Liver (tissue), 3 donors: ENCODE measurements around the gene ZNF768.

Source experiments
- EGR1 ChIP-seq, 2 donors: IDR thresholded peaks; 2 replicates each; pipeline ENCODE4 v1.6.1; 2016 to 2018; ENCODE audit warnings: antibody characterized with exemption in 2 of 2, low read depth in 2 of 2
- JUND ChIP-seq, 2 donors: IDR thresholded peaks; 2 replicates each; pipeline ENCODE4 v1.6.1; 2016; ENCODE audit warnings: antibody characterized with exemption in 2 of 2
- RAD21 ChIP-seq, 2 donors: IDR thresholded peaks; 2 replicates each; pipeline ENCODE4 v1.6.1; 2016; ENCODE audit warnings: antibody characterized with exemption in 2 of 2, mild to moderate bottlenecking in 2 of 2
- RXRA ChIP-seq, 2 donors: IDR thresholded peaks; 2 replicates each; pipeline ENCODE4 v1.6.1; 2017 to 2018; ENCODE audit warnings: antibody characterized with exemption in 2 of 2, mild to moderate bottlenecking in 1 of 2
- TAF1 ChIP-seq: conservative IDR thresholded peaks from 2 replicates; pipeline ENCODE4 v1.6.1; 2016; ENCODE audit warnings: antibody characterized with exemption, mild to moderate bottlenecking
- YY1 ChIP-seq: IDR thresholded peaks from 2 replicates; pipeline ENCODE4 v1.6.1; 2016; ENCODE audit warnings: antibody characterized with exemption, mild to moderate bottlenecking
- TF ChIP-seq, protein P1 (sequence below): IDR thresholded peaks from 2 replicates; pipeline ENCODE4 v1.6.1; 2016; ENCODE audit warnings: antibody characterized with exemption, mild to moderate bottlenecking
- TF ChIP-seq, protein P2 (sequence below): fragments of 150-350 bp; IDR thresholded peaks from 2 replicates; pipeline ENCODE4 v1.5.1; 2017; ENCODE audit warnings: improper control_type of control experiment, low read depth, low read length; ENCODE audit not compliant: missing input control
- TF ChIP-seq, protein P3 (sequence below): IDR thresholded peaks from 2 replicates; pipeline ENCODE4 v1.6.1; 2016; ENCODE audit warnings: antibody characterized with exemption
- donor health status: healthy.
- donor health status: healthy.

DNA sequence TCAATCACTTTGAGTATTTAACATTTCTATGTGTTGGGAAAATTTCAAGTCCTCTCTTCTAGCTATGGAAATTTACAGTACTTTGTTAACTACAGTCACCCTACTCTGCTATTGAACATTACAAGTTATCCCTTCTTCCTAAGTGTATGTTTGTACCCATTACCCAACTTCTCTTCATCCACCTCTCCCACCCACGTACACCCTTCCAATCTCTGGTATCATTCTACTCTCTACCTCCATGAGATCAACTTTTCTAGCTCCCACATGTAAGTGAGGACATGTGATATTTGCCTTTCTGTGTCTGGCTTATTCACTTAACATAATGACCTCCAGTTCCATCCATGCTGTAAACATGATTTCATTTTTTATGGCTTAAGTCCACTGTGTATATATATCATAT, 48.3 kb upstream of the ZNF768 start:
- no peak for TF ChIP-seq EGR1 (IDR thresholded peaks at IDR 0.05; ENCODE audit: low read depth in 2 of 2)
- TF ChIP-seq, protein P1, sequence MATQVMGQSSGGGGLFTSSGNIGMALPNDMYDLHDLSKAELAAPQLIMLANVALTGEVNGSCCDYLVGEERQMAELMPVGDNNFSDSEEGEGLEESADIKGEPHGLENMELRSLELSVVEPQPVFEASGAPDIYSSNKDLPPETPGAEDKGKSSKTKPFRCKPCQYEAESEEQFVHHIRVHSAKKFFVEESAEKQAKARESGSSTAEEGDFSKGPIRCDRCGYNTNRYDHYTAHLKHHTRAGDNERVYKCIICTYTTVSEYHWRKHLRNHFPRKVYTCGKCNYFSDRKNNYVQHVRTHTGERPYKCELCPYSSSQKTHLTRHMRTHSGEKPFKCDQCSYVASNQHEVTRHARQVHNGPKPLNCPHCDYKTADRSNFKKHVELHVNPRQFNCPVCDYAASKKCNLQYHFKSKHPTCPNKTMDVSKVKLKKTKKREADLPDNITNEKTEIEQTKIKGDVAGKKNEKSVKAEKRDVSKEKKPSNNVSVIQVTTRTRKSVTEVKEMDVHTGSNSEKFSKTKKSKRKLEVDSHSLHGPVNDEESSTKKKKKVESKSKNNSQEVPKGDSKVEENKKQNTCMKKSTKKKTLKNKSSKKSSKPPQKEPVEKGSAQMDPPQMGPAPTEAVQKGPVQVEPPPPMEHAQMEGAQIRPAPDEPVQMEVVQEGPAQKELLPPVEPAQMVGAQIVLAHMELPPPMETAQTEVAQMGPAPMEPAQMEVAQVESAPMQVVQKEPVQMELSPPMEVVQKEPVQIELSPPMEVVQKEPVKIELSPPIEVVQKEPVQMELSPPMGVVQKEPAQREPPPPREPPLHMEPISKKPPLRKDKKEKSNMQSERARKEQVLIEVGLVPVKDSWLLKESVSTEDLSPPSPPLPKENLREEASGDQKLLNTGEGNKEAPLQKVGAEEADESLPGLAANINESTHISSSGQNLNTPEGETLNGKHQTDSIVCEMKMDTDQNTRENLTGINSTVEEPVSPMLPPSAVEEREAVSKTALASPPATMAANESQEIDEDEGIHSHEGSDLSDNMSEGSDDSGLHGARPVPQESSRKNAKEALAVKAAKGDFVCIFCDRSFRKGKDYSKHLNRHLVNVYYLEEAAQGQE, result no peak
- TF ChIP-seq, protein P2, sequence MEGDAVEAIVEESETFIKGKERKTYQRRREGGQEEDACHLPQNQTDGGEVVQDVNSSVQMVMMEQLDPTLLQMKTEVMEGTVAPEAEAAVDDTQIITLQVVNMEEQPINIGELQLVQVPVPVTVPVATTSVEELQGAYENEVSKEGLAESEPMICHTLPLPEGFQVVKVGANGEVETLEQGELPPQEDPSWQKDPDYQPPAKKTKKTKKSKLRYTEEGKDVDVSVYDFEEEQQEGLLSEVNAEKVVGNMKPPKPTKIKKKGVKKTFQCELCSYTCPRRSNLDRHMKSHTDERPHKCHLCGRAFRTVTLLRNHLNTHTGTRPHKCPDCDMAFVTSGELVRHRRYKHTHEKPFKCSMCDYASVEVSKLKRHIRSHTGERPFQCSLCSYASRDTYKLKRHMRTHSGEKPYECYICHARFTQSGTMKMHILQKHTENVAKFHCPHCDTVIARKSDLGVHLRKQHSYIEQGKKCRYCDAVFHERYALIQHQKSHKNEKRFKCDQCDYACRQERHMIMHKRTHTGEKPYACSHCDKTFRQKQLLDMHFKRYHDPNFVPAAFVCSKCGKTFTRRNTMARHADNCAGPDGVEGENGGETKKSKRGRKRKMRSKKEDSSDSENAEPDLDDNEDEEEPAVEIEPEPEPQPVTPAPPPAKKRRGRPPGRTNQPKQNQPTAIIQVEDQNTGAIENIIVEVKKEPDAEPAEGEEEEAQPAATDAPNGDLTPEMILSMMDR, result no peak
- TF ChIP-seq, protein P3, sequence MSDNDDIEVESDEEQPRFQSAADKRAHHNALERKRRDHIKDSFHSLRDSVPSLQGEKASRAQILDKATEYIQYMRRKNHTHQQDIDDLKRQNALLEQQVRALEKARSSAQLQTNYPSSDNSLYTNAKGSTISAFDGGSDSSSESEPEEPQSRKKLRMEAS, result no peak
- TF ChIP-seq RXRA (IDR thresholded peaks at IDR 0.05), result no peak
- no peak for TF ChIP-seq TAF1
- TF ChIP-seq RAD21 (IDR thresholded peaks at IDR 0.05), result no peak
- TF ChIP-seq YY1, result no peak
- TF ChIP-seq JUND (IDR thresholded peaks at IDR 0.05), result no peak
